NCI-H128 (cell line): ENCODE data around the gene CDY2B.
"Not testable (repeated sequence)": the region's sequence is repeated elsewhere in the genome, so short reads cannot be mapped to it uniquely, and the experiment has no call there.

Source experiments
- DNase-seq: peaks from one replicate; lab custom pipeline; 2025; ENCODE audit not compliant: unreplicated experiment; lab: John Stamatoyannopoulos, UW

CDY2B gene, protein sequence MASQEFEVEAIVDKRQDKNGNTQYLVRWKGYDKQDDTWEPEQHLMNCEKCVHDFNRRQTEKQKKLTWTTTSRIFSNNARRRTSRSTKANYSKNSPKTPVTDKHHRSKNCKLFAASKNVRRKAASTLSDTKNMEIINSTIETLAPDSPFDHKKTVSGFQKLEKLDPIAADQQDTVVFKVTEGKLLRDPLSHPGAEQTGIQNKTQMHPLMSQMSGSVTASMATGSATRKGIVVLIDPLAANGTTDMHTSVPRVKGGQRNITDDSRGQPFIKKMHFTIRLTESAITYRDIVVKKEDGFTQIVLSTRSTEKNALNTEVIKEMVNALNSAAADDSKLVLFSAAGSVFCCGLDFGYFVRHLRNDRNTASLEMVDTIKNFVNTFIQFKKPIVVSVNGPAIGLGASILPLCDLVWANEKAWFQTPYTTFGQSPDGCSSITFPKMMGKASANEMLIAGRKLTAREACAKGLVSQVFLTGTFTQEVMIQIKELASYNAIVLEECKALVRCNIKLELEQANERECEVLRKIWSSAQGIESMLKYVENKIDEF

DNA sequence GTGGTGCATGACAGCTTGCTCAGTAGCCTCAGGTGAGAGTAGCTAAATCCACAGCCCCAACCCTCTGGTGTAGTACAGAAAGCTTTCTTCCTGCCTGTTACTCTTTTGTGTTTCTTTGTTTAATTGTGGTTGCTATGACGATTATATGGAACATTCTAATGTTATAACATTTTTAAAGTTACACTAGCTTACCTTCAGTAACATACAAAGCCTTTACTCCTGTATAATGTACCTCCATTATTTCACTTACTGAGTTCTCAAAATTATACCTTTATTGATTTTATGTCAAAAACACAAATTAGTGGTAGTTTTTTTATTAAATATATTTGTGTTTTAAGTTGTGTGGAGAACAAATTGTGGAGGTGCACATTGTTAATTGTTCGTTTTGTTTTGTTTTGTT is at the start of gene CDY2B:
CDY2B (minus strand) TSS at position 101 of the 400 bp plus-strand sequence. CDS start 328 bp downstream, outside the sequence.
- not testable (repeated sequence) for DNase-seq

DNA sequence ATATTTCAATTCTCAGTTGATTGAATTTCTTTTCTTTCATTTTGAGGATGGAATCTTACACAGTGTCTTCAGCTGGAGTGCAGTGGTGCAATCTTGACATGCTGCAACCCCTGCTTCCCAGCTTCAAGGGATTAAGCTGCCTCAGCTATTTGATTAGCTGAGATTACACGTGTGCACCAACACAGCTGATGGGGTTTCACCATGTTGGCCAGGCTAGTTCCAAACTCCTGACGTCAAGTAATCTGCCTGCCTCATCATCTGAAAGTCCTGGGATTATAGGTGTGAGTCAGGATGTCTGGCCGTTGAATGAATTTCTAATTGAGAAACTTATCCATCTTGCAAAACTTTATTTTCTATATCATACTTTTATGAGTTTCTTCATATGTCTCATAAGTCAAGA is 28.0 kb upstream of the CDY2B start:
- DNase-seq: not testable (repeated sequence)

DNA sequence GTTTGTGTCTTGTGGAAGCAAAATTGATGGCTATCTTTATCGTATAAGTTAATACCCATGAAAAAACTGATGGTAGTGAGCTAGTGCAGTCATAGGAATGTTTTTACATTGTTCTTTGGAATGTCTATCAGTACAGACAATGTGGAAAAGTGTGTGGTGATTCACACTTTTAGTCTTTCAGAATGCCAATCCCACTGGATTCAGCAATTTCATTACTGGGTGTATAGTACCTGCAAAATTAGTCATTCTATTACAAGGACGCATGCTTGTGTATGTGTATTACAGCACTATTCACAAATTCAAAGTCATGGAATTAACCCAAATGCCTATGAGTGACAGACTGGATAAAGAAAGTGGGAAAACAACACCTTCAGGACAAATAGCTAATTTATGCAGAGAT is 27.3 kb upstream of the CDY2B start:
- not testable (repeated sequence) for DNase-seq

DNA sequence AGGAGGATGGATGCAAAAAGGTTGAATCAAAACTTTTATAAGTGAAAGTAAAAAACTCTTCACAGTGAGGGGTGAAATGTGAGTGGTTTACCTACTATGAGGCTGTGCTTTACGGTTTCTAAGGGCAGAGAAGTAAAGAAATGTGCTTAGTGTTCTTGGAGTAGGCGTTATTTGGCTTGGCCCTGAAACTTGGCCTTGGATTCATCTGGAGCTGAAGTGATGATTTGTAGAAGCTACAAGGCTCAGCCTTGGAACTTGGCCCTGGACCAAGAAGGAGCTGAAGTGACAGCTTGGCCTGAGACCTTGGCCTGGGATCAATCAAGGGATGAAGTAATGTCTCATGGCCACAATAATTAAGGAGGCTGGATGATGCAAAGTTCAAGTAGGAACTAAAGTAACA is 1.7 kb upstream of the CDY2B start:
- DNase-seq: not testable (repeated sequence)

DNA sequence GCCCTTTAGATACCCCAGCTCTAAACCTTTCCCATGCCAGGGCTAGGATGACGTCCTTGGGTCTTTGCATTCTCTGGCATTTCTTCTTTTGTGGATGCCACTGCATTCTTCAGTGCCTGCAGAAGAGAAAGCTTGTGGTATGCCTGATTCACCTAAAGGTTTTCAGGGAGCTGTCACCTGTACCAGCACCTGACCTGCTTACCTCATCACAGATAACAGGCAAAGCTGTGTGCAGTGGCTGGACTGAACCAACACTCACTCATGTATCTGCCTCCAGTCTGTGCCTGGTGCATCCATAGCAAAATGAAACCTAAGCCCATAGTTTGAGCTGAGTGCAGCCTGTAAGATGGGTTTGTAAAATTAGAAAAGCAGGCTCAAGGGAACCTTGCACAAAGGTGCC is 3.3 kb downstream of the CDY2B start:
- not testable (repeated sequence) for DNase-seq

DNA sequence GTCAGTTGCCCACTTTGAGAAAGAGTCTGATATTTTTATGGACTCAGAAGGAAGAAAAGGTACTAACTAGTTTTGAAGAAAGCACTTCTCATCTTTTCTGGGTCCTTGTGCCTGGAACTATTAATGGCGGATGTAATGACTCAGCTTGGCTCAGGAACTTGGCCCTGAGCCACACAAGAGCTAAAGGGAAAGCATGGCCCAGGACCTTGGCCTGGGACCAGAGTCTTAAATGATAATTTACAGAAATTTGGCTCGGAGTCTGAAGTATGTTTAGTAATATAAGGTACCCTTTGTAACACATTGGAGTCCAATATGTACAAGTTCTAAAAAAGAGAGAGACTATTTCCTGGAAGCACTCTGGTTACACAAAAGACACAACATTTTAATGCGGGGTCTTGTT is 4.6 kb downstream of the CDY2B start:
- DNase-seq: not testable (repeated sequence)

DNA sequence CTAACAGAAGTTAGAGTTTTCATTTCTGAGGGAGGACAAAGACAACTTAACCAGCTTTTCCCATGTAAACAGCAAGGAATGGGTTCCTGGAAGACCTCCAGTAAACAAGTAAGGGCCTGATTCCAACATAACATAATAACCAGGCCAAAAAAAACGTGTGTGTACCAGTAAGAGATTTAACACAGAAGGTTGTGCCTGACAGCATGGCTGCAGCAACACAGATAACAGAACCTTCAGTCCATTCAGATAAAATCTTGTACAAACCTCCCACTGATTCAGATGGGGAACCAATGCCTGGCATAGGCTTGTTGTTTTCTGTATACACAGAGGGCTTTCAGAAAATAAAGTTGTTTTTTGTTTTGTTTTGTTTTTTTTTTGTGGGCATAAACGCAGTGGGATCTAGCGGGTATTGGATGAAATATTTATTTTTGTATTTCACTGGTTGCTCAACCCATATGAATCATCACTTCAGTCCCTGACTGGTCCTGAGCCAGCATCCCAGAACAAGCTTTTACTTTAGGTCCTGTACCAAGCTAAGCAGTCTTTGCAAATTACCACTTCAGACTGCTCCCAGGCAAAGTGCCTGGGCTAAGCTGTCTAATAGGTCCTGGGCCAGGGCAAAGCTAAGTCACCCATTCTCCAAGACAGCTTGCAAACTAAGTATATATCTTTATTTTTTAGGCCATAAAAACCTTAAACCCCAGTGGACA is 8.7 kb downstream of the CDY2B start:
- not testable (repeated sequence) for DNase-seq

DNA sequence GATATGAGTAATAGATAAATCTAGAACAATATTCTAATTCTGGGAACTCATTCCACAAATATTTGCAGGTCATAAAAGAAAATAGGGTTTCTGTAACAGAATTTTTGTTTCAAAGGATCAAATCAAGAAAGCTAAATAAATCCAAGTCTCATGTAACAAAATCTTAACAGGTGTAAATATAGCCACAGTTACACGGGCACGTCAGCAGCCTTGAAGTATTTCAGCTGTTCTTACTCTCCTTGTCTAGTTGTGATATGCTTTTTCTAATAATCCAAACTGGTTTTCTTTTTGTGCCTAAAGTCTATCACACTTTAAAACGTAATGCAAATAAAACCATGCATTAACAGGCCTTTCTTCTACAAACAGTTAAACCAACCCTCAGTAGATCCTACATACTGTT is 9.3 kb downstream of the CDY2B start:
- not testable (repeated sequence) for DNase-seq

DNA sequence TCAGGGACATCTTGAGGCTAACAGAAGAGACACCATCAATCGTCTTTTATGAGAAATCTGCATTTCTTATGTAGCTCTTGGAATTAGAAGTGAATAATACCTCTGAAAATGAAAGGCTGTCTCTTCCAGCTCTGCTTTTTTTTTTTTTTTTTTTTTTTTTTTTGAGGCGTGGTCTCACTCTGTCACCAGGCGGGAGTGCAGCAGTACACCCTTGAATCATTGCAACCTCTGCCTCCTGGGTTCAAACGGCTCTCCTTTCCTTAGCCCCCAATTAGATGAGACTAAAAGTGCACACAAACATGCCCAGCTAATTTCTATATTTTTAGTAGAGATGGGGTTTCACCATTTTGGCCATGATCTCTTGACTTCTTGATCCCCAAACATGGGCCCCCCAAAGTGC is 12.2 kb downstream of the CDY2B start:
- DNase-seq: not testable (repeated sequence)

DNA sequence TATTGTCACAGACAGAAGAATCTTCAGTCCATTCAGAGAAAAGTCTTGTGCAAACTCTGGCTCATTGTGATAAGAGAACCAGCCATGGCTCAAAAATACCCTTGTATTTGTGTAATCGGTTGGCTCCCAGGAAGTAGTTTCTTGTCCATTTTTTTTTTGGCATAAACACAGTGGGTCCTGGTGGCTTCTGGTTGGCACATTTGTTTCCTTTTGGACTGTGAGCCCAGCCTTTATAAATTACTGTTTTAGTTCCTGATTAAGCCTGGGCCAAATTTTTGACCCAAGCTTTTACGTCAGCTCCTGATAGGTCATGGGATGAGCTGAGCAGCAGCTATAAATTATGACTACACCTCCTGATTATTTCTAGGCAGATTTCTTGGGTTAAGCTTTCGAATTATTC is 19.4 kb downstream of the CDY2B start:
- not testable (repeated sequence) for DNase-seq

DNA sequence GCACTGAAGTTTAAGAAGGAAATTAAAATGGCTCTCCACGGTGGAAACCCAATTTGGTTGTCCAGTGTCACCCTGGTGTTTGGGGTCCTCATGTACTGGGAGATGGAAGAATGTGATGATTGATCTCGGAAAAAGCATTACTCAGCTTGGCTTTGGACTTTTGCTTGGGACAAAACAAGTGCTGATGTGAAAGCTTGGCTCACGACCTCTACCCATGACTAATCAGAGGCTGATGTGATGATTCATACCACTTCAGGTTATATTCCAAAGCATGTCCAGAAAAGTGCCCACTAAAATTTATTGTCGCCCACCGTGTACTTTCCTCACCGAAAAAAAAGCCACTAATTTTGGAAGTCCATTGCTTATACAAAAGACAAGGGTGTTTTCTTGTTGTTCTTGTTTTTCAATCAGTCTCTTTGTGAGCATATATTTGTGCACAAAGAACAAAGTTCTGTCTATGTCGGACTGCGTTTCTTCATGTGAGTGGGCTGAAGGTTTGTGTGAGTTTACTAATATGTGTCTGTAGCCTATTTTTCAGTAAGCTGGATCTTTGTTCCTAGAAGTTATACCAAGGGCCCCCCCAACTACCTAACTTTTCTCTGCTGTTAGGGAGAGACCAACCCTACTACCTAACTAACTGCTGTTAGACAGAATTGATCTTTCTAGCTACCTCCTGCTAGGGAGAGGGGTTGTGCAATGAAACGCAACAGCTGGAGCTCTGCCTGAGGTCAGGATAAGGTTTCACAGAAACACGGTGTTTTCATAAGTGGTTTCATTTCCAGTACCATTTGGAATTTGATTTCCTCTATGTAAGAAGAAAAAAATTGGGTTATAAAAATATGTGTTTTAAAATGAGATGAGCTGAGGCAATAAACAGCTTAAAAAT is 22.8 kb downstream of the CDY2B start:
- not testable (repeated sequence) for DNase-seq

DNA sequence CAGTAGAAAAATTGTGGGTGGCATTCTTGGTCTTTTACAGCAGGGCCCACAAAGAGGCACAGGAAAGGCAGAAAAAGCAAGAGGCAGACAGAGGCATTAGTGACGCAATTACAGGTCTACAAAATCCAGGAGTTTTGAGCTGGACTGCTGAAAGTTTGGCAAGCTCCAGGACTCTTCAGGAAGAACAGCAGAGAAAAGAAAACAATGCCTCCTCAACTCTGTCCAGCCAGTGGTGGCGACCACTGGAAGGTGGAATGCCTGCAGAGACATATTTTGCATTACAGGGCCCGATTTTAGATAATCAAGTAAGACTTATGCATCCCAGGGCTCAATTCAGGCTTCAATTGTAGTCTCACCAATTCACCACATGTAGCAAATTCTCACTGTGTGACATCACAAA is 23.5 kb downstream of the CDY2B start:
- not testable (repeated sequence) for DNase-seq

DNA sequence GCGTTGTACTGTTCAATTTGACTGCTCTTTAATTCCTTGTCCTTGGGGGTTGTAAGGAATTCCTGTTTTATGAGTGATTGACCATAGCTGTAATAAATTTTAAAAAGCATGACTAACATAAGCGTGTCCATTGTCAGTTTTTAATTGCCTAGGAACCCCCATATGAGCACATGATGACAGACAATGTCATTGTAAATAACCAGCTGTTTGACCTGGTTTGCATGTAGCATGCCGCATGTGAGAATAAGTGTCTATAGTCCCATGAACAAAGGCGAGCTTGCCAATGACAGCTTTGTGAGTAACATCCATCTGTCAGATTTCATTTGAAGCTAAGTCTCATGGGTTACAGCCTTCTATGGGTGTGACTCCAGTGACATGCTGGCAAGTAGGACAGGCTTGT is 30.9 kb downstream of the CDY2B start:
- DNase-seq: not testable (repeated sequence)

DNA sequence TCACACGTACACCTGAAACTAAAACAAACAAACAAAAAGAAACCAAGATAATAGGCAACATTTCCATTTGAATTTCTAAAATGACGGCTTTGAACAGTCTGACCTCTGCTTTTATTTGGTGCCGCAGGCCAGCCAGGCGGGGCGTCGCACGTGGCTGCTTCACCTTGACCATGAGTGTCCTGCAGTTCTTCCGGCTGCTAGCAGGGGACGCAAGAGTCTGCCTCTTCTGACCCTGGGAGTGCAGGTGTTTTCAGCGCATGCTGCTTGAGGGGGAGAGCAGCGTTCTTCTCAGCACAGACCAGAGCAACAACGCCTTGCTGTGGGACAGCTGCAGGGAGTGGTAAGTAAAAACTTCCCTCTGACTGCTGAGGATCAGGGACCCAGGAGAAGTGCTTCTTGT is 47.9 kb downstream of the CDY2B start:
- DNase-seq: not testable (repeated sequence)
